Ovary (tissue), 9 donors: ENCODE measurements around the gene RYR3. TPM values are rescaled to one million over a fixed set of nuclear protein-coding genes. Genes with fewer than 3 reads are reported as not detected.

Experiments
- DNase-seq, 5 donors: peaks; one replicate each; pipeline ENCODE4 v3.0.0-alpha.2; 2019 to 2020
- H3K27ac ChIP-seq, 2 donors: fragments of 200-600 bp; one replicate each; pipeline versions ENCODE4 v1.5.1 to v1.8.0; 2019 to 2022
- H3K27me3 ChIP-seq: fragments of 200-600 bp; one replicate; pipeline ENCODE4 v1.8.0; 2022
- H3K36me3 ChIP-seq: fragments of 200-600 bp; sonication (generic); one replicate; pipeline ENCODE4 v1.5.1; 2019
- H3K4me1 ChIP-seq: one replicate; pipeline ENCODE4 v1.8.1; 2013; ENCODE audit warnings: mild to moderate bottlenecking, moderate library complexity; ENCODE audit not compliant: insufficient read depth
- H3K4me3 ChIP-seq: fragments of 200-600 bp; sonication (generic); one replicate; pipeline ENCODE4 v1.5.1; 2017
- H3K9me3 ChIP-seq, 2 donors: fragments of 200-600 bp in 1 of 2; sonication (generic) in 1 of 2; one replicate each; pipeline versions ENCODE4 v1.5.1 to v1.8.1; 2013 to 2019; ENCODE audit warnings: mild to moderate bottlenecking in 1 of 2, moderate library complexity in 1 of 2
- EP300 ChIP-seq: sonication (generic); formaldehyde crosslinking; IDR thresholded peaks from one replicate; pipeline ENCODE4 v1.6.1; 2017; ENCODE audit warnings: antibody characterized with exemption
- POLR2A ChIP-seq: fragments of 450-650 bp; IDR thresholded peaks from one replicate; pipeline ENCODE4 v1.6.1; 2017; ENCODE audit warnings: antibody characterized with exemption, mild to moderate bottlenecking, moderate library complexity
- WGBS, 3 donors: extraction: QIAGEN DNeasy Blood & Tissue Kit in 1 of 3; methylation state at CpG; one replicate each; pipeline versions ENCODE4 v1.1.5 to v1.1.7; 2013 to 2017; 5-methylcytosine and 5-hydroxymethylcytosine counted together
- intact Hi-C, 4 donors: fragments of 100-400 bp; cut with DNase I; formaldehyde crosslinking; loops; one replicate each; pipeline versions ENCODE4 v1.11.0 to v1.15.1; 2022 to 2023
- polyA plus RNA-seq, 2 donors: library from polyadenylated mRNA; stranded (reverse); fragments of 200-250 nt in 1 of 2; fragments of 350-450 nt in 1 of 2; fragmentation: Illumina TruSeq in 1 of 2; extraction: RNeasy Lipid Tissue Mini Kit (QIAGEN cat#74804) in 1 of 2; gene quantifications; one replicate each; pipeline ENCODE4 v1.2.3, GENCODE V29; 2013 to 2014
- total RNA-seq, 7 donors: library from RNA; depleted of rRNA in 2 of 7; stranded (reverse); fragments of >200 nt in 2 of 7; fragmentation: NEBNext Ultra II Directional in 3 of 7; extraction: Animal tissue kit (Norgen Biotek cat#: 25700) in 3 of 7; gene quantifications; one replicate each; pipeline versions ENCODE4 v1.1.0 to v1.2.4, GENCODE V29; 2016 to 2023
- TF ChIP-seq, protein P1 (sequence below), 3 donors: fragments of 450-650 bp in 2 of 3; fragments of 200-600 bp in 1 of 3; IDR thresholded peaks; one replicate each; pipeline versions ENCODE4 v1.5.1 to v1.8.0; 2016 to 2022; ENCODE audit warnings: antibody characterized with exemption in 3 of 3, mild to moderate bottlenecking in 1 of 3
- donor health status: DM: no; HTN: no; CAD: no; lungs with moderate emphysema.
- donor health status: DM: no; HTN: no; CAD: no.
- donor health status: Bipolar disorder and iron deficiency.
- donor health status: DM: yes; HTN: yes; CAD: no.
- donor health status: DM: no; HTN: no; CAD: no.
- donor health status: DM: yes; HTN: yes; CAD: no.

RYR3 gene
- total and polyA plus RNA-seq, 9 donors = 0.52 to 6.0 (median 0.96) TPM

DNA sequence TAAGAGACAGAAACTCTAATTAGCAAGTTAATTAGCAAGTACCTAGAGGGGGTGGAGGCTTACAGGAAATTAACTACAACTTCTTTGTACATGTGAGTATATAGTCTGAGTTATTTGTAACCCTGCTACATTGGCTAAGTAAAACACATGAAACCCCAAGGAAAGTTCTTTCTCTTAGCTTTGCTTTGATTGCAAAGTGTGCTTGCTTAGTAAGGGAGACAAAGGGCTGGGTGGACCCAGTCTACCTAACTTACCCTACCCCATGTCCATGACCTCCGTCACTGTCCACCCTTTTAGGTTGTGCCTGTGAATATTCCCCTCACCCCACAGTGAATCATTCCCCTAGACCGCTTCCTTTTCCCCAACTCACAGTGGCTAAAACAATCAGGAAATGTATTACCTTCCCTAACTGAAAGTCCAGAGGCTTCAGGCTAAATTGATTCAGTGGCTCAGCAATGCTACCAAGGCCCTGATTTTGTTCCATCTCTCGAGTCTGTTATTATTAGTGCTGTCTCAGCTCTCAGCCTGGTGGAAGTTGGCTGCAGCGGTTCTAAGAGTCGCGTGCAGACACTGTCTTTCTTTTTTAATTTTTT is 31.1 kb upstream of the RYR3 start:
- H3K27me3 ChIP-seq = no peaks in the 10 kb centered on the region
- H3K9me3 ChIP-seq = no peaks in the 10 kb centered on the region
- H3K4me1 ChIP-seq = no peaks in the 10 kb centered on the region
- H3K27ac ChIP-seq = no peak overlapping the region
- no peak overlapping the region for H3K4me3 ChIP-seq
- TF ChIP-seq EP300 (no peak), POLR2A (no peak)
- TF ChIP-seq, protein P1, sequence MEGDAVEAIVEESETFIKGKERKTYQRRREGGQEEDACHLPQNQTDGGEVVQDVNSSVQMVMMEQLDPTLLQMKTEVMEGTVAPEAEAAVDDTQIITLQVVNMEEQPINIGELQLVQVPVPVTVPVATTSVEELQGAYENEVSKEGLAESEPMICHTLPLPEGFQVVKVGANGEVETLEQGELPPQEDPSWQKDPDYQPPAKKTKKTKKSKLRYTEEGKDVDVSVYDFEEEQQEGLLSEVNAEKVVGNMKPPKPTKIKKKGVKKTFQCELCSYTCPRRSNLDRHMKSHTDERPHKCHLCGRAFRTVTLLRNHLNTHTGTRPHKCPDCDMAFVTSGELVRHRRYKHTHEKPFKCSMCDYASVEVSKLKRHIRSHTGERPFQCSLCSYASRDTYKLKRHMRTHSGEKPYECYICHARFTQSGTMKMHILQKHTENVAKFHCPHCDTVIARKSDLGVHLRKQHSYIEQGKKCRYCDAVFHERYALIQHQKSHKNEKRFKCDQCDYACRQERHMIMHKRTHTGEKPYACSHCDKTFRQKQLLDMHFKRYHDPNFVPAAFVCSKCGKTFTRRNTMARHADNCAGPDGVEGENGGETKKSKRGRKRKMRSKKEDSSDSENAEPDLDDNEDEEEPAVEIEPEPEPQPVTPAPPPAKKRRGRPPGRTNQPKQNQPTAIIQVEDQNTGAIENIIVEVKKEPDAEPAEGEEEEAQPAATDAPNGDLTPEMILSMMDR (IDR thresholded peaks at IDR 0.05) = no peak
- intact Hi-C loops = no loop called here
- no peak for DNase-seq
- WGBS, 3 donors = 86 to 94% (median 87%) methylated on average over 6 of the region's 6 CpGs
- H3K36me3 ChIP-seq = no peaks in the 10 kb centered on the region

DNA sequence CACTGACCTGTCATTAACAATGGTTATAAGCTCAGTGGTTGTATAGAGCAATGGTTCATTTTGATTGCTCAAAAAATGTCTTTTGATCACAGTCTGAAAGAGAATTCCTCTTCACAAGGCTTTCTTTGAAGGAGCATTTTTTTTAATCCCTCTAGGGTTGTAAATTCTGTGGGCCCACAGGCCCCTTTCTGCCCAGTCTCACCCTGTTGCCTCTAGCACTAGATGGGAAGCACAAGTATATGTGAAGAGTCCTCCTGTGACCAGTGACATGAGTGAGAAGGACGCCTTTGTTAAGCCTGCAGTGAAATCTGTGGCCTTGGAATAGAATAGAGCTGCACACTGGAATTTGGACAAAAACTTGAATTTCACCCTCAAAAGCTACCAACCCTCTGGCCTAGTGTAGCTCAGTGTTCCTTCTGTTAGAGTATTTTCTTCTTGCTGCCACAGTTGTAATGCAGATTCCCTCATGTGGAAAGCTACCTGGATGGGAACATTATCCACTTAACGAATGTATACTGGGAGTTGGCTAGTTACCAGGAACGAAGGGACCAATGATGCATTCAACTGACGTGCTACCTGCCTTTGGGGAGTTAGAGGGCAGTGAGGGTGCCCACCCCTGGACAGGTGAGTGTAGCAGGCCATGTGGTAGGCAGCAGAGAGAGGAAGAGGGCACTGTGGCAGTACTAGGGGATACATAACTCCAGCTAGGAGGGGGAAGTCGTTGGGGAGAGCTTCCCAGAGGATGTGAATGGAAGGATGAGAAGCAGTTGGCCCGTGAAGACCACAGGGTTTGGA is 28.3 kb upstream of the RYR3 start:
- intact Hi-C loops = no loop called here
- Histone ChIP-seq H3K36me3 (no peaks in the 10 kb centered on the region), H3K9me3 (no peaks in the 10 kb centered on the region), H3K27ac (no peak overlapping the region), H3K4me3 (no peak overlapping the region), H3K4me1 (no peaks in the 10 kb centered on the region), H3K27me3 (no peaks in the 10 kb centered on the region)
- no peak for DNase-seq
- TF ChIP-seq EP300 (no peak), POLR2A (no peak)
- TF ChIP-seq, protein P1 (IDR thresholded peaks at IDR 0.05) = no peak
- WGBS, 3 donors = 61 to 68% (median 65%) methylated on average over 6 of the region's 6 CpGs

DNA sequence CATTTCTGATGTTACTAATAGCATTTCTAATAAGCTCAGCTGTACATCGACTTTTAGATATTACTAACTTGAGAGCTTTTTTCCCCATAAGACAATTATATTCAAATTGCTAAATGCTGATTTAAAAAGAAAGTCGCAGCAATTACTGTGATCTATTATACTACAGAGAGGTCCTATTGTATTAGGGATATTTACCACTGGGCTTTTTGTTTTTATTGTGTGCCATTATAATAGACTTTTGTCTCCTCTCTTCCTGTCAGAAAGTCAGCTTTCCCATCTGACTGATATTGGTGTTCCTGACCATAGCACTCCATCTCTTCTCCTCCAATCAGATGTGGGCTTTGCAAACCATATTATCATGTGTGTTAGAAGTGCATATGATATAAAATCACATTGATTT is 27.2 kb upstream of the RYR3 start:
- Histone ChIP-seq H3K36me3 (no peaks in the 10 kb centered on the region), H3K4me1 (no peaks in the 10 kb centered on the region), H3K27ac (no peak overlapping the region), H3K4me3 (no peak overlapping the region), H3K27me3 (no peaks in the 10 kb centered on the region), H3K9me3 (no peaks in the 10 kb centered on the region)
- WGBS, 3 donors = 92 to 94% (median 94%) methylated on average over 2 of the region's 2 CpGs
- no peak for DNase-seq
- TF ChIP-seq, protein P1 (IDR thresholded peaks at IDR 0.05) = no peak
- no peak for TF ChIP-seq POLR2A
- TF ChIP-seq EP300 = no peak
- intact Hi-C loops = no loop called here

DNA sequence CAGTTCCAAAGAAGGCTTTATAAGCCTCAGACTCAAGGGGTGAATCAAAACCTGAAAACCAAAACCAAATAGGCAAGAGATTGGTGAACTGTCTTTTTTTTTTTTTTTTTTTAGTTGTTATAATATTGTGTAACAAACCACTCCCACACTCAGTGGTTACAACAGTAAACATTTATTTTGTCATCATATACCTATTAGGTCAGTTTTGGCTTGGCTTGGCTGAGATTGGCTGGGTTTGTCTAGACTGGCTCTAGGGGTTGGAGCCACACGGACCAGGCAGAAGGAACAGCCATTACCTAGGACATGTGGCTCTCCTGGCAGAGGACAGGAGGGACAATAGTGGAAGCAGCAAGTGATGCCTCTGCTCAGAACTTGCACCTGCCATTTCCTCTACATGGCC is 26.4 kb upstream of the RYR3 start:
- TF ChIP-seq EP300 (no peak), POLR2A (no peak)
- TF ChIP-seq, protein P1 (IDR thresholded peaks at IDR 0.05) = no peak
- intact Hi-C loops = no loop called here
- H3K36me3 ChIP-seq = no peaks in the 10 kb centered on the region
- H3K27ac ChIP-seq = no peak overlapping the region
- WGBS, 3 donors = 71 to 78% (median 74%) methylated on average over 1 of the region's 1 CpG
- H3K4me3 ChIP-seq = no peak overlapping the region
- no peaks in the 10 kb centered on the region for H3K9me3 ChIP-seq
- no peaks in the 10 kb centered on the region for H3K4me1 ChIP-seq
- no peak for DNase-seq
- no peaks in the 10 kb centered on the region for H3K27me3 ChIP-seq
